COR-L47 (cell line): ENCODE measurements around the gene METTL2B.
"Not testable (repeated sequence)": the region's sequence is repeated elsewhere in the genome, so short reads cannot be mapped to it uniquely, and the experiment has no call there.

Source experiments
- DNase-seq: peaks from one replicate; lab custom pipeline; 2025; lab: John Stamatoyannopoulos, UW

The METTL2B gene

GRCh38 chr7:128455543-128456254 is 20.8 kb upstream of the METTL2B start, which contains the start of gene HILPDA:
TSS of gene HILPDA (plus strand) at chr7:128455878. CDS start at chr7:128457269, 1,391 bp downstream.
- peak; percentile 87 for DNase-seq

GRCh38 chr7:128456255-128456725 is 20.3 kb upstream of the METTL2B start:
- DNase-seq, result no peak

- not testable (repeated sequence) for DNase-seq
Measured at GRCh38 chr7:128457385-128457784, 19.2 kb upstream of the METTL2B start.

- DNase-seq, result no peak
Measured at GRCh38 chr7:128458956-128459355, 17.6 kb upstream of the METTL2B start.

- DNase-seq, result peak; percentile 55
Measured at GRCh38 chr7:128459394-128459878, 17.1 kb upstream of the METTL2B start.

GRCh38 chr7:128462460-128462859 is 14.1 kb upstream of the METTL2B start:
- no peak for DNase-seq

GRCh38 chr7:128463345-128463744 is 13.2 kb upstream of the METTL2B start:
- DNase-seq, result not testable (repeated sequence)

- not testable (repeated sequence) for DNase-seq
Measured at GRCh38 chr7:128463933-128464332, 12.6 kb upstream of the METTL2B start.

- DNase-seq, result not testable (repeated sequence)
Measured at GRCh38 chr7:128466871-128467270, 9.7 kb upstream of the METTL2B start.

GRCh38 chr7:128477336-128477690 is 765 bp downstream of the METTL2B start:
- not testable (repeated sequence) for DNase-seq

- DNase-seq, result not testable (repeated sequence)
Measured at GRCh38 chr7:128479082-128479481, 2.5 kb downstream of the METTL2B start.

GRCh38 chr7:128488134-128488533 is 11.6 kb downstream of the METTL2B start:
- DNase-seq, result not testable (repeated sequence)

GRCh38 chr7:128497405-128497804 is 20.9 kb downstream of the METTL2B start:
- no peak for DNase-seq

GRCh38 chr7:128505416-128505815 is 28.9 kb downstream of the METTL2B start:
- not testable (repeated sequence) for DNase-seq

GRCh38 chr7:128506819-128507218 is 30.3 kb downstream of the METTL2B start:
- DNase-seq, result not testable (repeated sequence)

GRCh38 chr7:128507321-128507993 is 30.9 kb downstream of the METTL2B start:
- not testable (repeated sequence) for DNase-seq

GRCh38 chr7:128511692-128512091 is 35.1 kb downstream of the METTL2B start:
- not testable (repeated sequence) for DNase-seq

GRCh38 chr7:128515232-128515631 is 38.7 kb downstream of the METTL2B start:
- DNase-seq, result not testable (repeated sequence)

- not testable (repeated sequence) for DNase-seq
Measured at GRCh38 chr7:128517023-128517422, 40.5 kb downstream of the METTL2B start.

- peak; percentile 23 for DNase-seq
Measured at GRCh38 chr7:128523226-128523931, 46.8 kb downstream of the METTL2B start.

GRCh38 chr7:128523932-128524524 is 47.5 kb downstream of the METTL2B start:
- DNase-seq, result not testable (repeated sequence)

GRCh38 chr7:128525584-128525983 is 49.0 kb downstream of the METTL2B start:
- DNase-seq, result not testable (repeated sequence)
